Neural crest cell (in vitro differentiated cells): ENCODE measurements around the gene PPCDC. TPM values are rescaled to one million over a fixed set of nuclear protein-coding genes. Genes with fewer than 3 reads are reported as not detected.
"Not testable (repeated sequence)": the region's sequence is repeated elsewhere in the genome, so short reads cannot be mapped to it uniquely, and the experiment has no call there.

ENCODE experiments used
- DNase-seq: peaks from one replicate; pipeline ENCODE4 v3.0.0; 2021; ENCODE audit warnings: low read depth, mixed read lengths, low spot score
- H3K27ac Mint-ChIP-seq: one replicate; pipeline ENCODE4 v1.8.0; 2021; ENCODE audit warnings: mild to moderate bottlenecking, mixed read lengths; ENCODE audit not compliant: unreplicated experiment
- H3K27me3 Mint-ChIP-seq: 2 replicates; pipeline ENCODE4 v1.8.0; 2021; ENCODE audit warnings: low read depth, mild to moderate bottlenecking, mixed read lengths
- H3K36me3 Mint-ChIP-seq: 2 replicates; pipeline ENCODE4 v1.8.0; 2021; ENCODE audit warnings: low read depth, mild to moderate bottlenecking, mixed read lengths
- H3K4me1 Mint-ChIP-seq: 2 replicates; pipeline ENCODE4 v1.8.0; 2021; ENCODE audit warnings: mixed read lengths
- H3K4me3 Mint-ChIP-seq: one replicate; pipeline ENCODE4 v1.8.0; 2021; ENCODE audit warnings: mild to moderate bottlenecking, mixed read lengths
- H3K9me3 Mint-ChIP-seq: 2 replicates; pipeline ENCODE4 v1.8.0; 2021; ENCODE audit warnings: mixed read lengths
- CTCF ChIP-seq: fragments of 200-600 bp; sonication (generic); conservative IDR thresholded peaks from 2 replicates; pipeline ENCODE4 v1.5.0; 2021; ENCODE audit warnings: antibody characterized with exemption, mild to moderate bottlenecking
- total RNA-seq: library from RNA; stranded (reverse); gene quantifications from 2 replicates; pipeline ENCODE4 v1.2.1, GENCODE V29; 2021

PPCDC gene
- total RNA-seq, 1 donor from 2014 or later: 16.5 TPM

- TF ChIP-seq CTCF: no peak
- H3K27ac Mint-ChIP-seq: no peak overlapping the region
- peaks cover 5% of the 10 kb centered on the region for H3K36me3 Mint-ChIP-seq
- no peaks in the 10 kb centered on the region for H3K4me1 Mint-ChIP-seq
- H3K9me3 Mint-ChIP-seq: peaks cover 7% of the 10 kb centered on the region
- no peak for DNase-seq
- no peak overlapping the region for H3K4me3 Mint-ChIP-seq
- H3K27me3 Mint-ChIP-seq: no peaks in the 10 kb centered on the region
These were observed 49.8 kb downstream of the PPCDC start for GRCh38 chr15:75073197-75073596.

- Mint-ChIP-seq H3K27ac (no peak overlapping the region), H3K9me3 (peaks cover 7% of the 10 kb centered on the region), H3K4me1 (no peaks in the 10 kb centered on the region), H3K4me3 (no peak overlapping the region), H3K27me3 (no peaks in the 10 kb centered on the region), H3K36me3 (peaks cover 5% of the 10 kb centered on the region)
- DNase-seq: no peak
- no peak for TF ChIP-seq CTCF
These were observed 52.9 kb downstream of the PPCDC start for GRCh38 chr15:75076277-75076676.

DNA sequence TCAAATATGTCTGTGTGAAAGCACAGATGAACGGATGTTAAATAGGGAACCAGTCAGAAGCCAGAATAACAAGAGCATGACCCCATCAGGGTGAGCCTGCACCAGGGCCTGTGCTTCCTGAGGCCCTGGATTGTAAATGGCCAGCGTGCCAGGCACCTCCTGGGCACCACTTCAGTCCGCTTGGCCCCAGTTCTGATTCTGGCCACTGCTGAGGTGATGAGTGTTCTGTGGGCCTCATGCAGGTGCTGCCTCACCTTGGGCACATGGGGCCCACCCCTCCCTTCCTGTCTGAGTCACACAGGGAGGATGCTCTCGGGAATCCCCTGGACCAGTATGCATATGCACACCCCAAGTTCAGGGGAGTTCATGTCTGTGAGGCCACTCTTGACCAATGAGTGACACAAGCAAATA, 54.2 kb downstream of the PPCDC start:
- not testable (repeated sequence) for H3K4me1 Mint-ChIP-seq, H3K4me3 Mint-ChIP-seq, H3K27ac Mint-ChIP-seq, H3K36me3 Mint-ChIP-seq, H3K9me3 Mint-ChIP-seq, H3K27me3 Mint-ChIP-seq, DNase-seq

DNA sequence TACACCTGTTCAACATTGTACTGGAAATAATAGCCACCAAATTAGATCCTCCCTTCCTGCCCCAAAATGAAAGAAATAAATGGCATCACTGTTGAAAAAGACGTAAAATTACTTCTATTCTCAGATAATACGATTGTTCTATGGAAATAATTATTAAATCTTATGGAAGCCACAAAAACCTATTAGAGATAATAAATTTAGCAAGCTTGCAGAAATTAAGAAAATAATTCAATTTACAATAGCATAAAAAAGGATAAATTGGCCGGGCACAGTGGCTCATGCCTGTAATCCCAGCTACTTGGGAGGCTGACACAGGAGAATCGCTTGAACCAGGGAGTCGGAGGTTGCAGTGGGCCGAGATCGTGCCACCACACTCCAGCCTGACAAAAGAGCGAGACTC, 57.8 kb downstream of the PPCDC start:
- Mint-ChIP-seq H3K27me3 (peaks cover 8% of the 10 kb centered on the region), H3K27ac (no peak overlapping the region), H3K36me3 (peaks cover 9% of the 10 kb centered on the region), H3K4me1 (no peaks in the 10 kb centered on the region), H3K9me3 (peaks cover 8% of the 10 kb centered on the region), H3K4me3 (no peak overlapping the region)
- TF ChIP-seq CTCF: no peak
- no peak for DNase-seq

- H3K27ac Mint-ChIP-seq: no peak overlapping the region
- no peak for TF ChIP-seq CTCF
- no peaks in the 10 kb centered on the region for H3K4me1 Mint-ChIP-seq
- no peak for DNase-seq
- peaks cover 8% of the 10 kb centered on the region for H3K27me3 Mint-ChIP-seq
- H3K9me3 Mint-ChIP-seq: peaks cover 10% of the 10 kb centered on the region
- peaks cover 9% of the 10 kb centered on the region for H3K36me3 Mint-ChIP-seq
- H3K4me3 Mint-ChIP-seq: no peak overlapping the region
These were observed 59.3 kb downstream of the PPCDC start for GRCh38 chr15:75082689-75083088.

DNA sequence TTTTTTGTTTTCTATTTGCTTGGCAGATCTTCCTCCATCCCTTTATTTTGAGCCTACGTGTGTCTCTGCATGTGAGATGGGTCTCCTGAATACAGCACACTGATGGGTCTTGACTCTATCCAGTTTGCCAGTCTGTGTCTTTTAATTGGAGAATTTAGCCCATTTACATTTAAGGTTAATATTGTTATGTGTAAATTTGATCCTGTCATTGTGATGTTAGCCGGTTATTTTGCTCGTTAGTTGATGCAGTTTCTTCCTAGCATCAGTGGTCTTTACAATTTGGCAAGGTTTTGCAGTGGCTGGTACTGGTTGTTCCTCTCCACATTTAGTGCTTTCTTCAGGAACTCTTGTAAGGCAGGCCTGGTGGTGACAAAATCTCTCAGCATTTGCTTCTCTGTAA, 62.3 kb downstream of the PPCDC start:
- not testable (repeated sequence) for H3K9me3 Mint-ChIP-seq, H3K27me3 Mint-ChIP-seq, H3K36me3 Mint-ChIP-seq, H3K27ac Mint-ChIP-seq, DNase-seq, H3K4me3 Mint-ChIP-seq
- H3K4me1 Mint-ChIP-seq: peaks cover 11% of the 10 kb centered on the region
